Mammary epithelial cell (primary cell): ENCODE results near the gene NANOG.

Experiments used
- EZH2 ChIP-seq: IDR thresholded peaks from 2 replicates; pipeline ENCODE4 v1.6.1; 2012; ENCODE audit warnings: low read length, inconsistent platforms, borderline replicate concordance
- TF ChIP-seq, protein P1 (sequence below), 2 donors: IDR thresholded peaks in 1 of 2; conservative IDR thresholded peaks in 1 of 2; 2 replicates each; pipeline ENCODE4 v1.5.1; 2011 to 2012; ENCODE audit warnings: inconsistent platforms in 2 of 2, low read length in 2 of 2, mild to moderate bottlenecking in 2 of 2, control low read depth in 1 of 2, low read depth in 1 of 2; ENCODE audit not compliant: insufficient read depth in 1 of 2; ENCODE audit errors: extremely low read depth in 1 of 2

DNA sequence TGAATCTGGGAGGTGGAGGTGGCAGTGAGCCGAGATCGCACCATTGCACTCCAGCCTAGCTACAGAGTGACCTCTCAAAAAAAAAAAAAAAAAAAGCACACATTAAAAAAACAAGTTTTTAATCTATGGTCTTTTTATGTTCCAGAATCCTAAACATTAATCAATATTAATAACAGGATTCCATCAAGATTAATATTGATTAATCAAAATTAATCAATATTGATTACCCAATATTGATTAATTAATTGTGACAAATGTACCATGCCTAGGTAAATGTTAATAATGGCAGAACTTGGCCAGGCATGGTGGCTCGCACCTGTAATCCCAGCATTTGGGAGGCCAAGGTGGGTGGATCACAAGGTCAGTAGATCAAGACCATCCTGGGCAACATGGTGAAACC, 7.9 kb upstream of the NANOG start:
- no peak for TF ChIP-seq EZH2
- TF ChIP-seq, protein P1, sequence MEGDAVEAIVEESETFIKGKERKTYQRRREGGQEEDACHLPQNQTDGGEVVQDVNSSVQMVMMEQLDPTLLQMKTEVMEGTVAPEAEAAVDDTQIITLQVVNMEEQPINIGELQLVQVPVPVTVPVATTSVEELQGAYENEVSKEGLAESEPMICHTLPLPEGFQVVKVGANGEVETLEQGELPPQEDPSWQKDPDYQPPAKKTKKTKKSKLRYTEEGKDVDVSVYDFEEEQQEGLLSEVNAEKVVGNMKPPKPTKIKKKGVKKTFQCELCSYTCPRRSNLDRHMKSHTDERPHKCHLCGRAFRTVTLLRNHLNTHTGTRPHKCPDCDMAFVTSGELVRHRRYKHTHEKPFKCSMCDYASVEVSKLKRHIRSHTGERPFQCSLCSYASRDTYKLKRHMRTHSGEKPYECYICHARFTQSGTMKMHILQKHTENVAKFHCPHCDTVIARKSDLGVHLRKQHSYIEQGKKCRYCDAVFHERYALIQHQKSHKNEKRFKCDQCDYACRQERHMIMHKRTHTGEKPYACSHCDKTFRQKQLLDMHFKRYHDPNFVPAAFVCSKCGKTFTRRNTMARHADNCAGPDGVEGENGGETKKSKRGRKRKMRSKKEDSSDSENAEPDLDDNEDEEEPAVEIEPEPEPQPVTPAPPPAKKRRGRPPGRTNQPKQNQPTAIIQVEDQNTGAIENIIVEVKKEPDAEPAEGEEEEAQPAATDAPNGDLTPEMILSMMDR (conservative IDR thresholded peaks at IDR 0.05 in 1 of 2, IDR thresholded peaks at IDR 0.05 in 1 of 2; ENCODE audit: extremely low read depth in 1 of 2, insufficient read depth in 1 of 2, low read depth in 1 of 2, low read length in 2 of 2), result no peak
